ENCODE data around the gene MRPS6. TPM values are rescaled to one million over a fixed set of nuclear protein-coding genes. Genes with fewer than 3 reads are reported as not detected.
A peak's percentile ranks its signal among the peaks of the same experiment; 100 is the strongest.

Gene MRPS6
- total RNA-seq, 1 donor: 51.4 TPM

- H3K4me3 ChIP-seq (ENCODE audit: low read depth, low read length): no peak overlapping the region
- no peak for TF ChIP-seq CTCF (IDR thresholded peaks at IDR 0.05; ENCODE audit: insufficient read depth, low read depth, low read length)
- peak; percentile 45 for DNase-seq (ENCODE audit: low read depth)
Measured at GRCh38 chr21:34112316-34113033, 39.1 kb downstream of the MRPS6 start.

- DNase-seq (ENCODE audit: low read depth): no peak
- no peak overlapping the region for H3K4me3 ChIP-seq (ENCODE audit: low read depth, low read length)
- no peak for TF ChIP-seq CTCF (IDR thresholded peaks at IDR 0.05; ENCODE audit: insufficient read depth, low read depth, low read length)
Measured at GRCh38 chr21:34113842-34114241, 40.5 kb downstream of the MRPS6 start.

GRCh38 chr21:34115160-34115559 is 41.8 kb downstream of the MRPS6 start:
- DNase-seq (ENCODE audit: low read depth): no peak
- H3K4me3 ChIP-seq (ENCODE audit: low read depth, low read length): no peak overlapping the region
- no peak for TF ChIP-seq CTCF (IDR thresholded peaks at IDR 0.05; ENCODE audit: insufficient read depth, low read depth, low read length)

GRCh38 chr21:34116569-34116968 is 43.2 kb downstream of the MRPS6 start:
- no peak for TF ChIP-seq CTCF (IDR thresholded peaks at IDR 0.05; ENCODE audit: insufficient read depth, low read depth, low read length)
- H3K4me3 ChIP-seq (ENCODE audit: low read depth, low read length): no peak overlapping the region
- DNase-seq (ENCODE audit: low read depth): no peak

- H3K4me3 ChIP-seq (ENCODE audit: low read depth, low read length): no peak overlapping the region
- DNase-seq (ENCODE audit: low read depth): no peak
- TF ChIP-seq CTCF (IDR thresholded peaks at IDR 0.05; ENCODE audit: insufficient read depth, low read depth, low read length): no peak
Measured at GRCh38 chr21:34120867-34121266, 47.5 kb downstream of the MRPS6 start.

- H3K4me3 ChIP-seq (ENCODE audit: low read depth, low read length): no peak overlapping the region
- TF ChIP-seq CTCF (IDR thresholded peaks at IDR 0.05; ENCODE audit: insufficient read depth, low read depth, low read length): no peak
- DNase-seq (ENCODE audit: low read depth): no peak
Measured at GRCh38 chr21:34122047-34122446, 48.7 kb downstream of the MRPS6 start.

- TF ChIP-seq CTCF (IDR thresholded peaks at IDR 0.05; ENCODE audit: insufficient read depth, low read depth, low read length): no peak
- H3K4me3 ChIP-seq (ENCODE audit: low read depth, low read length): no peak overlapping the region
- DNase-seq (ENCODE audit: low read depth): no peak
Measured at GRCh38 chr21:34123609-34124008, 50.2 kb downstream of the MRPS6 start.

Data from fibroblast of villous mesenchyme (primary cell).